OCI-LY1 (cell line): ENCODE measurements around the gene STK40.

Source experiments
- H2AFZ ChIP-seq: fragments of 200-600 bp; sonication (generic), shearing (Covaris generic); 2 replicates; pipeline ENCODE4 v1.6.0; 2014; ENCODE audit warnings: antibody characterized with exemption, mild to moderate bottlenecking, low read length
- H3F3A ChIP-seq: fragments of 200-600 bp; sonication (generic), shearing (Covaris generic); 2 replicates; pipeline ENCODE4 v1.6.0; 2014; ENCODE audit warnings: mild to moderate bottlenecking, antibody characterized with exemption, low read length, moderate library complexity; ENCODE audit not compliant: insufficient read depth
- H3K27ac ChIP-seq: fragments of 200-600 bp; sonication (generic); 2 replicates; pipeline ENCODE4 v1.5.1; 2014; ENCODE audit warnings: low read length, mixed run types, mild to moderate bottlenecking, low read depth; ENCODE audit not compliant: poor library complexity, severe bottlenecking
- H3K27me3 ChIP-seq: fragments of 200-600 bp; sonication (generic); 2 replicates; pipeline ENCODE4 v1.6.0; 2014; ENCODE audit warnings: antibody characterized with exemption, mild to moderate bottlenecking, low read length, moderate library complexity; ENCODE audit not compliant: insufficient read depth
- H3K36me3 ChIP-seq: fragments of 200-600 bp; sonication (generic); 2 replicates; pipeline ENCODE4 v1.6.1; 2014; ENCODE audit warnings: mild to moderate bottlenecking, antibody characterized with exemption, low read length, moderate library complexity, mixed read lengths; ENCODE audit not compliant: insufficient read depth
- H3K4me1 ChIP-seq: fragments of 200-600 bp; sonication (generic); 2 replicates; pipeline ENCODE4 v1.5.1; 2014; ENCODE audit warnings: mild to moderate bottlenecking, low read length, moderate library complexity; ENCODE audit not compliant: insufficient read depth, severe bottlenecking
- H3K4me2 ChIP-seq: fragments of 200-600 bp; sonication (generic), shearing (Covaris generic); 2 replicates; pipeline ENCODE4 v1.6.1; 2014; ENCODE audit warnings: low read length
- H3K4me3 ChIP-seq: fragments of 200-600 bp; sonication (generic); 2 replicates; pipeline ENCODE4 v1.5.1; 2014; ENCODE audit warnings: low read length, low read depth, mild to moderate bottlenecking, mixed read lengths; ENCODE audit not compliant: poor library complexity, severe bottlenecking
- H3K79me2 ChIP-seq: fragments of 200-600 bp; shearing (Covaris generic); 2 replicates; pipeline ENCODE4 v1.6.1; 2016; ENCODE audit warnings: mixed run types, low read length, mixed read lengths; ENCODE audit not compliant: insufficient read depth
- H3K9ac ChIP-seq: fragments of 200-600 bp; sonication (generic), shearing (Covaris generic); 2 replicates; pipeline ENCODE4 v1.6.1; 2014; ENCODE audit warnings: mild to moderate bottlenecking, low read length, mixed read lengths
- H3K9me2 ChIP-seq: fragments of 200-600 bp; sonication (generic), shearing (Covaris generic); 2 replicates; pipeline ENCODE4 v1.6.1; 2014; ENCODE audit warnings: low read depth, mild to moderate bottlenecking, low read length, mixed read lengths
- H3K9me3 ChIP-seq: fragments of 200-600 bp; shearing (Covaris generic); 2 replicates; pipeline ENCODE4 v1.6.1; 2014; ENCODE audit warnings: low read length, mixed read lengths
- H4K20me1 ChIP-seq: fragments of 200-600 bp; sonication (generic), shearing (Covaris generic); 2 replicates; pipeline ENCODE4 v1.6.0; 2016; ENCODE audit warnings: mild to moderate bottlenecking, low read length; ENCODE audit not compliant: insufficient read depth
- CTCF ChIP-seq: fragments of 200-600 bp; sonication (generic), shearing (Covaris generic); IDR thresholded peaks from 2 replicates; pipeline ENCODE4 v1.5.1; 2017; ENCODE audit warnings: mild to moderate bottlenecking, antibody characterized with exemption, low read length, moderate library complexity, mixed read lengths
- EZH2 ChIP-seq: fragments of 200-600 bp; sonication (generic), shearing (Covaris generic); IDR thresholded peaks from 2 replicates; pipeline ENCODE4 v1.8.0; 2017; ENCODE audit warnings: borderline replicate concordance, mixed run types, mild to moderate bottlenecking, antibody characterized with exemption, low read length, moderate library complexity, mixed read lengths

Gene STK40

GRCh38 chr1:36323636-36324352 is 61.9 kb downstream of the STK40 start, which contains the start of gene EVA1B:
EVA1B (minus strand) TSS chr1:36323645; CDS start chr1:36323037, 608 bp downstream.
- H2AFZ ChIP-seq, result no peak within 1 kb of the TSS

GRCh38 chr1:36322786-36323635 is 62.7 kb downstream of the STK40 start:
- Histone ChIP-seq H3K9ac (no peak overlapping the region; the same call in 1 of the 2 replicates), H4K20me1 (no peaks in the 10 kb centered on the region), H3K9me2 (no peaks in the 10 kb centered on the region), H3K27me3 (peaks cover 3% of the 10 kb centered on the region; the same call in 1 of the 2 replicates), H3K27ac (no peak overlapping the region), H3K4me3 (peak overlapping the region; percentile 51), H3K36me3 (peaks cover 7% of the 10 kb centered on the region; the same call in 1 of the 2 replicates), H2AFZ (no peak overlapping the region), H3K79me2 (no peaks in the 10 kb centered on the region), H3K4me1 (peaks cover 35% of the 10 kb centered on the region), H3K9me3 (no peaks in the 10 kb centered on the region), H3F3A (no peaks in the 10 kb centered on the region), H3K4me2 (peak overlapping the region; percentile 61)
- TF ChIP-seq EZH2 (no peak), CTCF (no peak)

More at GRCh38 chr1:36323636-36324352, 61.9 kb downstream of the STK40 start, which contains the start of gene EVA1B:
- H4K20me1 ChIP-seq, result no peaks in the 10 kb centered on the region
- peaks cover 35% of the 10 kb centered on the region for H3K4me1 ChIP-seq
- H3K4me3 ChIP-seq, result peak within 1 kb of the TSS; percentile 51
- peak within 1 kb of the TSS; percentile 61 for H3K4me2 ChIP-seq
- no peaks in the 10 kb centered on the region for H3F3A ChIP-seq
- no peaks in the 10 kb centered on the region for H3K9me2 ChIP-seq
- peaks cover 3% of the 10 kb centered on the region; the same call in 1 of the 2 replicates for H3K27me3 ChIP-seq
- no peak within 1 kb of the TSS for H3K27ac ChIP-seq
- H3K36me3 ChIP-seq, result peaks cover 12% of the 10 kb centered on the region; the same call in 1 of the 2 replicates
- H3K9me3 ChIP-seq, result no peaks in the 10 kb centered on the region
- no peaks in the 10 kb centered on the region for H3K79me2 ChIP-seq
- no peak within 1 kb of the TSS; the same call in 1 of the 2 replicates for H3K9ac ChIP-seq
- TF ChIP-seq CTCF, result no peak
- no peak for TF ChIP-seq EZH2

- Histone ChIP-seq H3K36me3 (0 out of 2 replicates have a peak, but pooled peaks cover 7% of the 10 kb centered on the region), H3K27me3 (no peaks in the 10 kb centered on the region; the same call in 1 of the 2 replicates), H3K9me3 (no peaks in the 10 kb centered on the region), H3K4me2 (peak overlapping the region; percentile 61; the same call in 1 of the 2 replicates), H3K9me2 (no peaks in the 10 kb centered on the region), H3K4me1 (peaks cover 35% of the 10 kb centered on the region), H3K9ac (no peak overlapping the region; the same call in 1 of the 2 replicates), H2AFZ (no peak overlapping the region), H3K79me2 (no peaks in the 10 kb centered on the region), H4K20me1 (no peaks in the 10 kb centered on the region), H3K27ac (no peak overlapping the region), H3K4me3 (peak overlapping the region; percentile 51), H3F3A (no peaks in the 10 kb centered on the region)
- TF ChIP-seq CTCF (no peak), EZH2 (no peak)
These were observed 63.5 kb downstream of the STK40 start for GRCh38 chr1:36322041-36322785.
